Left lung (tissue), 10 donors: ENCODE measurements around the gene DMXL2. TPM values are rescaled to one million over a fixed set of nuclear protein-coding genes. Genes with fewer than 3 reads are reported as not detected.
A peak's percentile ranks its signal among the peaks of the same experiment; 100 is the strongest.

Source experiments
- ATAC-seq: fragments of 200-7000 bp; cut with Tn5 transposase; one replicate; pipeline ENCODE4 v1.9.1; 2020; ENCODE audit warnings: moderate library complexity
- DNase-seq, 4 donors: peaks; one replicate each; pipeline ENCODE4 v3.0.0-alpha.2; 2013 to 2020
- H3K27ac ChIP-seq, 2 donors: fragments of 200-600 bp; sonication (generic) in 1 of 2; one replicate each; pipeline versions ENCODE4 v1.5.0 to v1.8.0; 2020 to 2021
- H3K27me3 ChIP-seq, 2 donors: fragments of 200-600 bp; sonication (generic) in 1 of 2; one replicate each; pipeline versions ENCODE4 v1.5.0 to v1.8.0; 2020 to 2021
- H3K36me3 ChIP-seq, 2 donors: fragments of 200-600 bp; sonication (generic) in 1 of 2; one replicate each; pipeline versions ENCODE4 v1.5.0 to v1.8.0; 2020 to 2021
- H3K4me1 ChIP-seq, 2 donors: fragments of 200-600 bp; one replicate each; pipeline ENCODE4 v1.8.0; 2021
- H3K4me3 ChIP-seq, 2 donors: fragments of 200-600 bp; sonication (generic) in 1 of 2; one replicate each; pipeline versions ENCODE4 v1.5.0 to v1.8.0; 2020 to 2021; ENCODE audit warnings: mild to moderate bottlenecking in 1 of 2
- H3K9me3 ChIP-seq, 2 donors: fragments of 200-600 bp; sonication (generic) in 1 of 2; one replicate each; pipeline versions ENCODE4 v1.5.0 to v1.8.0; 2020 to 2021
- intact Hi-C, 2 donors: fragments of 100-400 bp; cut with DNase I; formaldehyde crosslinking; loops; one replicate each; pipeline versions ENCODE4 v1.11.2 to v1.14.2; 2022
- polyA plus RNA-seq, 6 donors: library from polyadenylated mRNA; unstranded; fragments of 120-200 nt; gene quantifications; one replicate each; pipeline ENCODE4 v1.2.1, GENCODE V29; 2013; ENCODE audit not compliant: insufficient read length in 6 of 6
- total RNA-seq, 2 donors: library from RNA; stranded (reverse); fragmentation: NEBNext Ultra II Directional; extraction: Animal tissue kit (Norgen Biotek cat#: 25700); gene quantifications; one replicate each; pipeline ENCODE4 v1.2.1, GENCODE V29; 2021
- TF ChIP-seq, protein P1 (sequence below), 2 donors: fragments of 200-600 bp; sonication (generic) in 1 of 2; IDR thresholded peaks; one replicate each; pipeline versions ENCODE4 v1.5.0 to v1.8.0; 2021; ENCODE audit warnings: antibody characterized with exemption in 2 of 2
- donor health status: DM: no; HTN: yes; CAD: no.
- donor health status: DM: no; HTN: no; CAD: no.

The DMXL2 gene
- total and polyA plus RNA-seq, 8 donors, result 38.7 to 96.5 (median 79.2) TPM

DNA sequence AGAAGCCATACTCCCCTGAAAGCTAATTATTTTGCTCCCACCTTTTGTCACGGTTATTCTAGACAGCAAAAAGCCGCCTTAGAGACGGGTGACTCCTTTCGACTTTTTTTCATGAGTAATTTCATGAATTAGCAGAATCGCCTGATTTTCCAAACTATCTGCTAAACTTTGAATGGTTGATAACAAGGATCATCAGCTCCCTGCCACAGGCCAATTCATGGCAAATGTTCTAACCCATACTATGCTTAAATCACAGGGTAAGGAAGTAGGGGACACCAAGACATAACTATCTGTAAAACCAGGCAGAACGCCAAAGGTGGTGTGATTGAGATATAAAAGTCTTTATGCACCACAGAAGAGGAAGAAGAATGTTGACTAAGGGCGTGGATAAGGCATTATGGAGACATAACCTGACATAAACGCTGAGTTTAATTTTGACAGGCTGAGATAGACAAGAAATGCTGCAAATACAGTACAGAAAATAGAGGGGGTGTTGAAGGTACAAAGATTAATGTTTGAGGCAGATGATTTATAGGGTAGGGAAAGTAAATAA is 891 bp upstream of the DMXL2 start:
- Histone ChIP-seq H3K27ac (peak overlapping the region; percentile 91 to 98), H3K36me3 (no peaks in the 10 kb centered on the region), H3K9me3 (no peaks in the 10 kb centered on the region), H3K4me1 (peaks cover 3 to 34% of the 10 kb centered on the region in 2 donors), H3K4me3 (peak overlapping the region; percentile 67 to 76), H3K27me3 (no peaks in the 10 kb centered on the region)
- TF ChIP-seq, protein P1, sequence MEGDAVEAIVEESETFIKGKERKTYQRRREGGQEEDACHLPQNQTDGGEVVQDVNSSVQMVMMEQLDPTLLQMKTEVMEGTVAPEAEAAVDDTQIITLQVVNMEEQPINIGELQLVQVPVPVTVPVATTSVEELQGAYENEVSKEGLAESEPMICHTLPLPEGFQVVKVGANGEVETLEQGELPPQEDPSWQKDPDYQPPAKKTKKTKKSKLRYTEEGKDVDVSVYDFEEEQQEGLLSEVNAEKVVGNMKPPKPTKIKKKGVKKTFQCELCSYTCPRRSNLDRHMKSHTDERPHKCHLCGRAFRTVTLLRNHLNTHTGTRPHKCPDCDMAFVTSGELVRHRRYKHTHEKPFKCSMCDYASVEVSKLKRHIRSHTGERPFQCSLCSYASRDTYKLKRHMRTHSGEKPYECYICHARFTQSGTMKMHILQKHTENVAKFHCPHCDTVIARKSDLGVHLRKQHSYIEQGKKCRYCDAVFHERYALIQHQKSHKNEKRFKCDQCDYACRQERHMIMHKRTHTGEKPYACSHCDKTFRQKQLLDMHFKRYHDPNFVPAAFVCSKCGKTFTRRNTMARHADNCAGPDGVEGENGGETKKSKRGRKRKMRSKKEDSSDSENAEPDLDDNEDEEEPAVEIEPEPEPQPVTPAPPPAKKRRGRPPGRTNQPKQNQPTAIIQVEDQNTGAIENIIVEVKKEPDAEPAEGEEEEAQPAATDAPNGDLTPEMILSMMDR (IDR thresholded peaks at IDR 0.05), result no peak
- intact Hi-C loops, result no loop called here
- peak; percentile 1 for ATAC-seq
- DNase-seq, result no peak

DNA sequence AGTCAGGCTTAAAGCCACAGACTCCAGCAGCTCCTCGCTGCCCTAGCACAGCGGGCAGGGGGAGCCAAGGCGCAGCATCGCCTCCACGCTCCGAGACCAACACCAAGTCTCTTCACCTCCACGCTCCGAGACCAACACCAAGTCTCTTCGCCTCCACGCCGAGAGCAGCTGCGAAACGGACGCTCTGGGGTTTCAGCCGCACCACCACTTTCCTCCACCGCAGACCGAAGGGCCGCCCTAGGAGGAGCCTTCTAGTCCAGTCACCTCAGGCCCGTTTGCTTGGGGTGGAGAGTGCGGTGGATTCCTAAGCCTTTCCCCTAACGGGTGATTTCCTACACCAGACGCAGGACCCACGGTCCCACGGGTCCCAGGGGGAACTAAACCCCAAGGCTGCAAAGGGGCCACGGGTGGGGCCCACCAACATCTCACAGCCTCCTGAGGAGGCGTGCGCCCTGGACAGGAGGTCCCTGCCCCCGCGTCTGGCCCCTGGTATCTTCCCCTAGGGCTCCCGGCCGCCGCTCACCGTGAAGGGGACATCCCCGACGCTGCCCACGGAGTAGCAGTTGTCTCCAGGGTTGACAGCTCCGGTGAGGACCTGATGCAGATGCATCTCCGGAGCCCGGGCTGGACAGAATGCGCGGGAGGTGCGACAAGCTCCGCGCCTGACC is 501 bp downstream of the DMXL2 start:
- no peaks in the 10 kb centered on the region for H3K9me3 ChIP-seq
- DNase-seq (peak; percentile 51 to 87 (median 56)), ATAC-seq (peak; percentile 61)
- H3K36me3 ChIP-seq, result no peaks in the 10 kb centered on the region
- TF ChIP-seq, protein P1 (IDR thresholded peaks at IDR 0.05), result peak in 1 of 2 donors; percentile 8
- no peaks in the 10 kb centered on the region for H3K27me3 ChIP-seq
- peak overlapping the region; percentile 67 to 76 for H3K4me3 ChIP-seq
- peaks cover 3 to 41% of the 10 kb centered on the region in 2 donors for H3K4me1 ChIP-seq
- intact Hi-C loops, result no loop called here
- H3K27ac ChIP-seq, result peak overlapping the region; percentile 91 to 98

DNA sequence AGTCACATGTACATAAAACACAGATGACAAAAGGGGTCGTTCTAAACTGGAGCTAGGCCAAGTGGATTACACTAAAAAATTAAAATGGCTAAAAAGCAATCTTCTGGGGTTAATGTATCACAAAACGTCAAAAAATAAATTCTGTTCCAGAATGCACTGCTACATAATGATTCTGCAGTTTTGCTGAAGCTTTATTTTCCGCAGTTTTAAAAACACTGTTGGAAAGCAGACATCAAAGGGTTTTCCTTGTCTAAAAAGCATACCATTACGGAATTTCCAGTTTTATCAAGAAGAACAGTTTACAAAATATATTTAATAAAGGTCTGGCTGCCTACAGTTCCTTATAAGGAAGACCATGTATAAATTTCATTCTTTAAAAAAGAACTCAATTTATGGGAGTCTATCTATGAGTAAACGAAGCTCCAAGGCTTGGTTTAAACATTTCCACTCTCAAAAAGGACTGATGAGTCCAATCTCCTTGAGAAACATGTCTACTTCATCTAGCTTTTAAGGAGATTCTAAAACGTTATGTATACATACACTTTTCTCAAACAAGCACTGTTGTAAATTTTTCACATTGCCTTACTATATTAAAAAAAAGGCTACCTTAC is 1.3 kb downstream of the DMXL2 start:
- Histone ChIP-seq H3K36me3 (no peaks in the 10 kb centered on the region), H3K4me1 (peaks cover 3 to 49% of the 10 kb centered on the region in 2 donors), H3K4me3 (peak overlapping the region; percentile 67 to 76), H3K27ac (peak overlapping the region; percentile 91 to 98), H3K9me3 (no peaks in the 10 kb centered on the region), H3K27me3 (no peaks in the 10 kb centered on the region)
- TF ChIP-seq, protein P1 (IDR thresholded peaks at IDR 0.05), result no peak
- DNase-seq (no peak), ATAC-seq (no peak)
- intact Hi-C loops, result no loop called here

DNA sequence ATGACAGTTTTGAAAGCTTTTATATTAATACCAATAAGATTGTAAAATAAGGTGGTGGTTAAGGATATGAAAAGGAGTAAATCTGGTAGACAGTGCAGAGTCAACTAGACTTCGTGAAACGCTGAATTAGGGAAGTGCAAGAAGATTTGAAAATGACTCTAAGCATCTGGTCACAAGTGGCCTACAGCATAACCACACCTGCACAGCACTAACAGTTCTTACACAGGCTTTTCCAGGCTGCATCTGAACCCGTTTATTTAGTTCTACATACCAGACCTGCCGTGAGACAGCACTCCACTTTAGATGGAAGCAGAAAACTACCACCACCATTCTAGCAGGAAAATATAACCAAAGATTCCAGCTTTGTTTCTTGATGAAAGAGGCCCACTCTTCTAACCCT is 1.9 kb downstream of the DMXL2 start:
- intact Hi-C loops, result no loop called here
- TF ChIP-seq, protein P1 (IDR thresholded peaks at IDR 0.05), result no peak
- Histone ChIP-seq H3K4me1 (peaks cover 3 to 53% of the 10 kb centered on the region in 2 donors), H3K9me3 (no peaks in the 10 kb centered on the region), H3K36me3 (peaks cover 0 to 2% of the 10 kb centered on the region in 2 donors), H3K4me3 (peak overlapping the region in 1 of 2 donors; percentile 67), H3K27me3 (no peaks in the 10 kb centered on the region), H3K27ac (peak overlapping the region in 1 of 2 donors; percentile 98)
- ATAC-seq (no peak), DNase-seq (no peak)

DNA sequence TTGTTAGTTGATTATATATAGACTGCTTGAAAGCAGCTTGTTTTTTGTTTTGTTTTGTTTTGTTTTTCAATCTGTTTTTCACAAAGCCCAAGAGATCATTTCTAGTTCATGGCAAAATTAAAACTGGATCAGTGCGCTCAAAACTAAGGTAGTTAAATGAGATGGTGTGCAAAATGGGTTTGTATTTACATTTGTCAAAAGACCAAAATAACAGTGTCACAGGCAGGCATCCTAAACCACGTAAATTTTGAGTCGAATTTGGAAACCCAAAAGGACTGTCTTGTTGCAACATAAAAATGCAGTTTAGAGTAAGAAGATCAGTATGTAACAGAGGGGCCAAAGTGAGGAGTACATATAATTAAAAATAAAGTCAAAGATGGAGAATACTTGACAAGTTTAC is 2.4 kb downstream of the DMXL2 start:
- Histone ChIP-seq H3K4me3 (peak overlapping the region in 1 of 2 donors; percentile 67), H3K4me1 (peaks cover 3 to 53% of the 10 kb centered on the region in 2 donors), H3K36me3 (peaks cover 0 to 7% of the 10 kb centered on the region in 2 donors), H3K27me3 (no peaks in the 10 kb centered on the region), H3K27ac (peak overlapping the region in 1 of 2 donors; percentile 98), H3K9me3 (no peaks in the 10 kb centered on the region)
- TF ChIP-seq, protein P1 (IDR thresholded peaks at IDR 0.05), result no peak
- no peak for DNase-seq
- intact Hi-C loops, result no loop called here
- ATAC-seq, result no peak
